HG03354 (cell line): Measurements from ENCODE around the gene CAPN12.

Experiments
- ATAC-seq: cut with Tn5 transposase; IDR thresholded peaks from one replicate; pipeline ENCODE4 v1.9.1; 2021; ENCODE audit warnings: mild to moderate bottlenecking; ENCODE audit not compliant: unreplicated experiment, poor library complexity, severe bottlenecking

CAPN12 gene

GRCh38 chr19:38700350-38700901 is 43.8 kb downstream of the CAPN12 start:
- no peak for ATAC-seq

- ATAC-seq = no peak
These were observed 44.5 kb downstream of the CAPN12 start for GRCh38 chr19:38699647-38700349.

GRCh38 chr19:38699027-38699346 is 45.3 kb downstream of the CAPN12 start:
- ATAC-seq = no peak

GRCh38 chr19:38698225-38699026 is 45.8 kb downstream of the CAPN12 start:
- ATAC-seq = no peak

- ATAC-seq = no peak
These were observed 46.6 kb downstream of the CAPN12 start for GRCh38 chr19:38697641-38698071.

GRCh38 chr19:38697197-38697596 is 47.1 kb downstream of the CAPN12 start:
- ATAC-seq = no peak

- ATAC-seq = no peak
These were observed 47.6 kb downstream of the CAPN12 start for GRCh38 chr19:38696729-38697055.

- ATAC-seq = no peak
These were observed 48.2 kb downstream of the CAPN12 start for GRCh38 chr19:38695832-38696728.

GRCh38 chr19:38695317-38695683 is 49.0 kb downstream of the CAPN12 start:
- no peak for ATAC-seq

GRCh38 chr19:38693380-38694223 is 50.7 kb downstream of the CAPN12 start:
- peak; percentile 47 for ATAC-seq

- no peak for ATAC-seq
These were observed 51.6 kb downstream of the CAPN12 start for GRCh38 chr19:38692458-38693379.

- no peak for ATAC-seq
These were observed 52.3 kb downstream of the CAPN12 start for GRCh38 chr19:38691938-38692457.

GRCh38 chr19:38690832-38691231 is 53.4 kb downstream of the CAPN12 start:
- ATAC-seq = no peak

GRCh38 chr19:38690146-38690545 is 54.1 kb downstream of the CAPN12 start:
- no peak for ATAC-seq

GRCh38 chr19:38687837-38688378 is 56.4 kb downstream of the CAPN12 start:
- no peak for ATAC-seq

GRCh38 chr19:38686530-38686888 is 57.8 kb downstream of the CAPN12 start:
- no peak for ATAC-seq

GRCh38 chr19:38685666-38686529 is 58.4 kb downstream of the CAPN12 start:
- ATAC-seq = no peak
